ENCODE measurements around the gene MAN1A1. TPM values are rescaled to one million over a fixed set of nuclear protein-coding genes. Genes with fewer than 3 reads are reported as not detected.

Gene MAN1A1
- polyA plus RNA-seq, 2 of the 4 experiments (the other 2 are of a cell fraction): 0.05 TPM; not detected in 1

DNA sequence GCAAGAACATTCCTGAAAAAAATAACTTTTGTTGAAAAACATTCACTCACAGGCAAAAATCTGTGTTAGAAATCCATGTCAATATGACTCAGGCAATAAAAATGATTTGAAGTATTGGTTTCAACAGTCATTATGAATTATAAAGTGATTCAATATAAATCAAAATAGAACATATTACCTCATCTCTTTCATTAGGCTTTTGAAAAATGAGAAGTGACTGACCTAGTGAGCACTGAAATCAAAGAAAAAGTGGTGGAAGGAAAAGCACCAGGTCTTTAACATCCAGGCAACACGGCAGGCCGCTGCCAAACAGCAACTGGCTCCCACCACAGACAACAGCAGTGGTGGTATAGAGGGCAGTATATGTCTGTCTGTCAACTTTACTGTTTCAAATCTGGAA is 68.9 kb downstream of the MAN1A1 start:
- H3K4me3 ChIP-seq: no peak overlapping the region
- no peak overlapping the region for H3K27ac ChIP-seq
- FAIRE-seq (no peak), ATAC-seq (no peak), DNase-seq (ENCODE audit: low read depth in 1 of 2, low spot score in 1 of 2) (no peak)
- no peaks in the 10 kb centered on the region for H3K4me1 ChIP-seq
- no peaks in the 10 kb centered on the region for H3K9me3 ChIP-seq
- CTCF ChIA-PET: no interaction called here
- WGBS (ENCODE audit: missing lambda C conversion rate): 21% methylated on average over 2 of the region's 2 CpGs
- POLR2A ChIA-PET: no interaction called here
- no peak for TF ChIP-seq RFX5 (IDR thresholded peaks at IDR 0.05)
- no peak for TF ChIP-seq CBX8 (IDR thresholded peaks at IDR 0.05)
- TF ChIP-seq, protein P1, sequence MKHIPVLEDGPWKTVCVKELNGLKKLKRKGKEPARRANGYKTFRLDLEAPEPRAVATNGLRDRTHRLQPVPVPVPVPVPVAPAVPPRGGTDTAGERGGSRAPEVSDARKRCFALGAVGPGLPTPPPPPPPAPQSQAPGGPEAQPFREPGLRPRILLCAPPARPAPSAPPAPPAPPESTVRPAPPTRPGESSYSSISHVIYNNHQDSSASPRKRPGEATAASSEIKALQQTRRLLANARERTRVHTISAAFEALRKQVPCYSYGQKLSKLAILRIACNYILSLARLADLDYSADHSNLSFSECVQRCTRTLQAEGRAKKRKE (CRISPR knock-in tag; IDR thresholded peaks at IDR 0.05; ENCODE audit: low read depth): no peak
- no peak overlapping the region for H3K4me2 ChIP-seq

DNA sequence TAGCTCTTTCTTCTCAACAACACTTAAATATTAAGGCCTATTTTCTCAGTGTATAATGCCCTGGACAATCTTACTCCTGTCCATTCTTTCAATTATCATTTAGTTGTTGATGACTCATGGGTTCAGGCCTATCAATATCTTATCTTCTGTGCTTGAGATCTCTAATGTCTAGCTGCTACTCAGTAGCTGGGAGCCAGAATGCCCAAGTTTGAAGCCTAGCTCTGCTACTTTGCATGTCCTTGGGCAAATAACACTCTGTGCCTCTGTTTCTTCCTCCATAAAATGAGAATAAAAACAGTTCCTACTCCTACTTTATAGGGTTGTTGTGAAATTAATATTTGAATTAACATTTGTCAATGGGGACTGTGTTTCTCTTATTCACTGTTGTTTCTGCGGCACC is 69.5 kb downstream of the MAN1A1 start:
- DNase-seq (ENCODE audit: low read depth in 1 of 2, low spot score in 1 of 2): no peak
- ChIA-PET POLR2A (no interaction called here), CTCF (no interaction called here)
- H3K27ac ChIP-seq: no peak overlapping the region
- H3K4me3 ChIP-seq: no peak overlapping the region
- no peaks in the 10 kb centered on the region for H3K4me1 ChIP-seq
- 88% methylated on average over 1 of the region's 1 CpG for WGBS (ENCODE audit: missing lambda C conversion rate)
- H3K4me2 ChIP-seq: no peak overlapping the region
- H3K9me3 ChIP-seq: no peaks in the 10 kb centered on the region
- ATAC-seq: no peak
- no peak for FAIRE-seq
- TF ChIP-seq RCOR1 (IDR thresholded peaks at IDR 0.05; ENCODE audit: low read depth, low read length) (no peak), FOSB (CRISPR knock-in tag; IDR thresholded peaks at IDR 0.05) (no peak), REST (IDR thresholded peaks at IDR 0.05) (no peak), RARB (CRISPR knock-in tag; IDR thresholded peaks at IDR 0.05) (no peak), EHF (CRISPR knock-in tag; IDR thresholded peaks at IDR 0.05) (no peak), KDM5A (IDR thresholded peaks at IDR 0.05) (no peak), GATA3 (IDR thresholded peaks at IDR 0.05; ENCODE audit: borderline replicate concordance) (no peak)

- CTCF ChIA-PET: no interaction called here
- no peak for FAIRE-seq
- ATAC-seq: no peak
Measured at GRCh38 chr6:119278625-119279024, 70.9 kb downstream of the MAN1A1 start.

More at GRCh38 chr6:119278625-119279024, 70.9 kb downstream of the MAN1A1 start:
- H3K4me2 ChIP-seq: no peak overlapping the region
- TF ChIP-seq HES2 (IDR thresholded peaks at IDR 0.05): no peak
- TF ChIP-seq ZFP36 (IDR thresholded peaks at IDR 0.05; ENCODE audit: borderline replicate concordance, partially characterized antibody): no peak
- TF ChIP-seq SREBF2 (IDR thresholded peaks at IDR 0.05): no peak
- no peak for TF ChIP-seq REST (IDR thresholded peaks at IDR 0.05)
- no peak for TF ChIP-seq TP53 (CRISPR knock-in tag; IDR thresholded peaks at IDR 0.05)
- no peak for TF ChIP-seq KDM1A (IDR thresholded peaks at IDR 0.05; ENCODE audit: low read depth)
- no peak for TF ChIP-seq CHD4 (IDR thresholded peaks at IDR 0.05; ENCODE audit: borderline replicate concordance)
- no peak for TF ChIP-seq RCOR1 (IDR thresholded peaks at IDR 0.05; ENCODE audit: low read depth, low read length)
- no peak for TF ChIP-seq RFX5 (IDR thresholded peaks at IDR 0.05)
- TF ChIP-seq CHD2 (IDR thresholded peaks at IDR 0.05; ENCODE audit: low read length, partially characterized antibody): no peak
- no peak for TF ChIP-seq ESRRA (IDR thresholded peaks at IDR 0.05; ENCODE audit: borderline replicate concordance, low read length)
- TF ChIP-seq SMC3 (IDR thresholded peaks at IDR 0.05): no peak
- TF ChIP-seq ZC3H11A (IDR thresholded peaks at IDR 0.05): no peak
- TF ChIP-seq, protein P2, sequence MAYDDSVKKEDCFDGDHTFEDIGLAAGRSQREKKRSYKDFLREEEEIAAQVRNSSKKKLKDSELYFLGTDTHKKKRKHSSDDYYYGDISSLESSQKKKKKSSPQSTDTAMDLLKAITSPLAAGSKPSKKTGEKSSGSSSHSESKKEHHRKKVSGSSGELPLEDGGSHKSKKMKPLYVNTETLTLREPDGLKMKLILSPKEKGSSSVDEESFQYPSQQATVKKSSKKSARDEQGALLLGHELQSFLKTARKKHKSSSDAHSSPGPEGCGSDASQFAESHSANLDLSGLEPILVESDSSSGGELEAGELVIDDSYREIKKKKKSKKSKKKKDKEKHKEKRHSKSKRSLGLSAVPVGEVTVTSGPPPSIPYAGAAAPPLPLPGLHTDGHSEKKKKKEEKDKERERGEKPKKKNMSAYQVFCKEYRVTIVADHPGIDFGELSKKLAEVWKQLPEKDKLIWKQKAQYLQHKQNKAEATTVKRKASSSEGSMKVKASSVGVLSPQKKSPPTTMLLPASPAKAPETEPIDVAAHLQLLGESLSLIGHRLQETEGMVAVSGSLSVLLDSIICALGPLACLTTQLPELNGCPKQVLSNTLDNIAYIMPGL (CRISPR knock-in tag; IDR thresholded peaks at IDR 0.05; ENCODE audit: borderline replicate concordance): no peak
- no peaks in the 10 kb centered on the region for H3K4me1 ChIP-seq
- H3K4me3 ChIP-seq: no peak overlapping the region
- no peak overlapping the region for H3K27ac ChIP-seq
- no peaks in the 10 kb centered on the region for H3K9me3 ChIP-seq
- WGBS (ENCODE audit: missing lambda C conversion rate): 3% methylated on average over 2 of the region's 2 CpGs
- DNase-seq (ENCODE audit: low read depth in 1 of 2, low spot score in 1 of 2): no peak
- POLR2A ChIA-PET: no interaction called here
